Stomach smooth muscle (tissue), 2 donors: ENCODE data around the gene SLC12A8.

Source experiments
- H3K27ac ChIP-seq: one replicate; pipeline ENCODE4 v1.7.0; 2013; ENCODE audit warnings: mild to moderate bottlenecking, low read length, inconsistent platforms
- H3K27me3 ChIP-seq, 2 donors: one replicate each; pipeline ENCODE4 v1.7.0; 2013; ENCODE audit warnings: low read length in 2 of 2; ENCODE audit not compliant: insufficient read depth in 2 of 2, control insufficient read depth in 1 of 2
- H3K36me3 ChIP-seq, 2 donors: one replicate each; pipeline ENCODE4 v1.7.0; 2013; ENCODE audit warnings: low read length in 2 of 2; ENCODE audit not compliant: control insufficient read depth in 2 of 2, insufficient read depth in 2 of 2
- H3K4me1 ChIP-seq: one replicate; pipeline ENCODE4 v1.7.0; 2013; ENCODE audit warnings: low read length; ENCODE audit not compliant: control insufficient read depth, insufficient read depth
- H3K4me3 ChIP-seq, 2 donors: one replicate each; pipeline ENCODE4 v1.7.0; 2013; ENCODE audit warnings: low read length in 2 of 2
- H3K9ac ChIP-seq, 2 donors: one replicate each; pipeline ENCODE4 v1.7.0; 2013; ENCODE audit warnings: low read length in 2 of 2, mild to moderate bottlenecking in 1 of 2
- H3K9me3 ChIP-seq, 2 donors: one replicate each; pipeline ENCODE4 v1.7.0; 2013; ENCODE audit warnings: low read length in 2 of 2; ENCODE audit not compliant: control insufficient read depth in 2 of 2
- donor health status: healthy.
- donor health status: Pancreatic carcinoma.

SLC12A8 gene

GRCh38 chr3:125186800-125187598 lies 25.5 kb downstream of the SLC12A8 start:
- no peak overlapping the region for H3K27ac ChIP-seq
- no peaks in the 10 kb centered on the region for H3K9me3 ChIP-seq
- no peaks in the 10 kb centered on the region for H3K27me3 ChIP-seq
- H3K36me3 ChIP-seq = no peaks in the 10 kb centered on the region
- no peak overlapping the region for H3K9ac ChIP-seq
- H3K4me3 ChIP-seq = no peak overlapping the region
- peaks cover 8% of the 10 kb centered on the region for H3K4me1 ChIP-seq

- Histone ChIP-seq H3K9ac (no peak overlapping the region), H3K9me3 (no peaks in the 10 kb centered on the region), H3K27me3 (no peaks in the 10 kb centered on the region), H3K4me1 (peaks cover 8% of the 10 kb centered on the region), H3K36me3 (no peaks in the 10 kb centered on the region), H3K27ac (no peak overlapping the region), H3K4me3 (no peak overlapping the region)
These were observed 26.2 kb downstream of the SLC12A8 start for GRCh38 chr3:125186261-125186787.

GRCh38 chr3:125185805-125186204 lies 26.7 kb downstream of the SLC12A8 start:
- peak overlapping the region in 1 of 2 donors; percentile 29 for H3K9ac ChIP-seq
- H3K4me3 ChIP-seq = no peak overlapping the region
- H3K9me3 ChIP-seq = no peaks in the 10 kb centered on the region
- H3K27me3 ChIP-seq = no peaks in the 10 kb centered on the region
- no peaks in the 10 kb centered on the region for H3K36me3 ChIP-seq
- H3K27ac ChIP-seq = no peak overlapping the region
- H3K4me1 ChIP-seq = peaks cover 8% of the 10 kb centered on the region

- no peak overlapping the region for H3K4me3 ChIP-seq
- no peak overlapping the region for H3K9ac ChIP-seq
- no peaks in the 10 kb centered on the region for H3K9me3 ChIP-seq
- H3K4me1 ChIP-seq = no peaks in the 10 kb centered on the region
- no peak overlapping the region for H3K27ac ChIP-seq
- no peaks in the 10 kb centered on the region for H3K27me3 ChIP-seq
- no peaks in the 10 kb centered on the region for H3K36me3 ChIP-seq
These were observed 32.7 kb downstream of the SLC12A8 start for GRCh38 chr3:125179884-125180240.

- no peaks in the 10 kb centered on the region for H3K36me3 ChIP-seq
- H3K27me3 ChIP-seq = no peaks in the 10 kb centered on the region
- no peaks in the 10 kb centered on the region for H3K4me1 ChIP-seq
- no peak overlapping the region for H3K9ac ChIP-seq
- no peaks in the 10 kb centered on the region for H3K9me3 ChIP-seq
- H3K27ac ChIP-seq = no peak overlapping the region
- no peak overlapping the region for H3K4me3 ChIP-seq
These were observed 33.2 kb downstream of the SLC12A8 start for GRCh38 chr3:125179143-125179883.

GRCh38 chr3:125177746-125178145 lies 34.8 kb downstream of the SLC12A8 start:
- H3K4me3 ChIP-seq = no peak overlapping the region
- no peaks in the 10 kb centered on the region for H3K4me1 ChIP-seq
- H3K9ac ChIP-seq = no peak overlapping the region
- no peaks in the 10 kb centered on the region for H3K36me3 ChIP-seq
- H3K9me3 ChIP-seq = no peaks in the 10 kb centered on the region
- H3K27me3 ChIP-seq = no peaks in the 10 kb centered on the region
- H3K27ac ChIP-seq = no peak overlapping the region

GRCh38 chr3:125175295-125176078 lies 37.1 kb downstream of the SLC12A8 start:
- Histone ChIP-seq H3K4me1 (no peaks in the 10 kb centered on the region), H3K36me3 (no peaks in the 10 kb centered on the region), H3K4me3 (no peak overlapping the region), H3K27ac (no peak overlapping the region), H3K9ac (no peak overlapping the region), H3K9me3 (no peaks in the 10 kb centered on the region), H3K27me3 (no peaks in the 10 kb centered on the region)

- no peaks in the 10 kb centered on the region for H3K9me3 ChIP-seq
- H3K27me3 ChIP-seq = no peaks in the 10 kb centered on the region
- H3K27ac ChIP-seq = no peak overlapping the region
- no peak overlapping the region for H3K4me3 ChIP-seq
- no peak overlapping the region for H3K9ac ChIP-seq
- H3K4me1 ChIP-seq = no peaks in the 10 kb centered on the region
- no peaks in the 10 kb centered on the region for H3K36me3 ChIP-seq
These were observed 40.2 kb downstream of the SLC12A8 start for GRCh38 chr3:125172346-125172745.

- H3K9me3 ChIP-seq = no peaks in the 10 kb centered on the region
- H3K27ac ChIP-seq = no peak overlapping the region
- H3K27me3 ChIP-seq = no peaks in the 10 kb centered on the region
- H3K4me1 ChIP-seq = peaks cover 2% of the 10 kb centered on the region
- H3K36me3 ChIP-seq = no peaks in the 10 kb centered on the region
- no peak overlapping the region for H3K4me3 ChIP-seq
- no peak overlapping the region for H3K9ac ChIP-seq
These were observed 43.7 kb downstream of the SLC12A8 start for GRCh38 chr3:125168711-125169393.

- Histone ChIP-seq H3K36me3 (no peaks in the 10 kb centered on the region), H3K27me3 (no peaks in the 10 kb centered on the region), H3K9ac (no peak overlapping the region), H3K9me3 (no peaks in the 10 kb centered on the region), H3K27ac (no peak overlapping the region), H3K4me1 (peaks cover 2% of the 10 kb centered on the region), H3K4me3 (no peak overlapping the region)
These were observed 45.9 kb downstream of the SLC12A8 start for GRCh38 chr3:125166599-125167136.
